Liver (tissue), 9 donors: ENCODE measurements around the gene DOCK2. TPM values are rescaled to one million over a fixed set of nuclear protein-coding genes. Genes with fewer than 3 reads are reported as not detected.

Source experiments
- DNase-seq: peaks from one replicate; pipeline ENCODE4 v3.0.0-alpha.2; 2017; ENCODE audit warnings: low spot score
- H3K27ac ChIP-seq, 2 donors: one replicate each; pipeline ENCODE4 v1.7.0; 2013; ENCODE audit warnings: inconsistent platforms in 2 of 2, low read length in 2 of 2, control low read depth in 1 of 2, low read depth in 1 of 2, mild to moderate bottlenecking in 1 of 2
- H3K27me3 ChIP-seq, 4 donors: one replicate each; pipeline versions ENCODE4 v1.6.1 to v1.7.0; 2013; ENCODE audit warnings: low read length in 3 of 4, inconsistent platforms in 1 of 4, mild to moderate bottlenecking in 1 of 4, moderate library complexity in 1 of 4; ENCODE audit not compliant: control insufficient read depth in 4 of 4, insufficient read depth in 4 of 4
- H3K36me3 ChIP-seq, 4 donors: one replicate each; pipeline versions ENCODE4 v1.6.1 to v1.7.0; 2013; ENCODE audit warnings: low read length in 3 of 4, mild to moderate bottlenecking in 3 of 4, low read depth in 1 of 4, moderate library complexity in 1 of 4; ENCODE audit not compliant: control insufficient read depth in 4 of 4, insufficient read depth in 3 of 4
- H3K4me1 ChIP-seq, 4 donors: one replicate each; pipeline versions ENCODE4 v1.6.1 to v1.7.0; 2013; ENCODE audit warnings: low read length in 3 of 4, mild to moderate bottlenecking in 3 of 4, moderate library complexity in 1 of 4; ENCODE audit not compliant: control insufficient read depth in 4 of 4, insufficient read depth in 4 of 4
- H3K4me3 ChIP-seq, 3 donors: one replicate each; pipeline versions ENCODE4 v1.6.1 to v1.7.0; 2013; ENCODE audit warnings: low read length in 3 of 3, control low read depth in 1 of 3, low read depth in 1 of 3, mild to moderate bottlenecking in 1 of 3
- H3K9ac ChIP-seq, 2 donors: one replicate each; pipeline ENCODE4 v1.7.0; 2013; ENCODE audit warnings: low read length in 2 of 2, mild to moderate bottlenecking in 2 of 2, moderate library complexity in 2 of 2, control low read depth in 1 of 2, low read depth in 1 of 2
- H3K9me3 ChIP-seq, 4 donors: one replicate each; pipeline versions ENCODE4 v1.6.1 to v1.7.0; 2013; ENCODE audit warnings: low read length in 3 of 4; ENCODE audit not compliant: control insufficient read depth in 4 of 4
- ATF3 ChIP-seq: IDR thresholded peaks from 2 replicates; pipeline ENCODE4 v1.6.1; 2016; ENCODE audit warnings: antibody characterized with exemption
- CTCF ChIP-seq: fragments of 150-350 bp; IDR thresholded peaks from 2 replicates; pipeline ENCODE4 v1.5.1; 2017; ENCODE audit warnings: improper control_type of control experiment, low read depth, low read length; ENCODE audit not compliant: missing input control
- EGR1 ChIP-seq, 2 donors: IDR thresholded peaks; 2 replicates each; pipeline ENCODE4 v1.6.1; 2016 to 2018; ENCODE audit warnings: antibody characterized with exemption in 2 of 2, low read depth in 2 of 2
- FOXA2 ChIP-seq: IDR thresholded peaks from 2 replicates; pipeline ENCODE4 v1.6.1; 2016; ENCODE audit warnings: antibody characterized with exemption
- GABPA ChIP-seq, 2 donors: IDR thresholded peaks in 1 of 2; conservative IDR thresholded peaks in 1 of 2; 2 replicates each; pipeline ENCODE4 v1.6.1; 2016; ENCODE audit warnings: antibody characterized with exemption in 2 of 2, mild to moderate bottlenecking in 1 of 2, moderate library complexity in 1 of 2
- HNF4A ChIP-seq, 2 donors: conservative IDR thresholded peaks; 2 replicates each; pipeline ENCODE4 v1.6.1; 2016; ENCODE audit warnings: antibody characterized with exemption in 2 of 2, mild to moderate bottlenecking in 2 of 2
- HNF4G ChIP-seq: IDR thresholded peaks from 2 replicates; pipeline ENCODE4 v1.6.1; 2016; ENCODE audit warnings: antibody characterized with exemption
- JUND ChIP-seq, 2 donors: IDR thresholded peaks; 2 replicates each; pipeline ENCODE4 v1.6.1; 2016; ENCODE audit warnings: antibody characterized with exemption in 2 of 2
- NR2F2 ChIP-seq: IDR thresholded peaks from 2 replicates; pipeline ENCODE4 v1.6.1; 2016; ENCODE audit warnings: antibody characterized with exemption
- RAD21 ChIP-seq, 2 donors: IDR thresholded peaks; 2 replicates each; pipeline ENCODE4 v1.6.1; 2016; ENCODE audit warnings: antibody characterized with exemption in 2 of 2, mild to moderate bottlenecking in 2 of 2
- REST ChIP-seq: IDR thresholded peaks from 2 replicates; pipeline ENCODE4 v1.6.1; 2016; ENCODE audit warnings: antibody characterized with exemption, mild to moderate bottlenecking
- RXRA ChIP-seq, 2 donors: IDR thresholded peaks; 2 replicates each; pipeline ENCODE4 v1.6.1; 2017 to 2018; ENCODE audit warnings: antibody characterized with exemption in 2 of 2, mild to moderate bottlenecking in 1 of 2
- SP1 ChIP-seq: IDR thresholded peaks from 2 replicates; pipeline ENCODE4 v1.6.1; 2018; ENCODE audit warnings: antibody characterized with exemption, mild to moderate bottlenecking
- TAF1 ChIP-seq: conservative IDR thresholded peaks from 2 replicates; pipeline ENCODE4 v1.6.1; 2016; ENCODE audit warnings: antibody characterized with exemption, mild to moderate bottlenecking
- YY1 ChIP-seq: IDR thresholded peaks from 2 replicates; pipeline ENCODE4 v1.6.1; 2016; ENCODE audit warnings: antibody characterized with exemption, mild to moderate bottlenecking
- ZBTB33 ChIP-seq: IDR thresholded peaks from 2 replicates; pipeline ENCODE4 v1.6.1; 2016; ENCODE audit warnings: antibody characterized with exemption
- WGBS: extraction: QIAGEN DNeasy Blood & Tissue Kit; methylation state at CpG from one replicate; pipeline ENCODE4 v1.1.7; 2013; 5-methylcytosine and 5-hydroxymethylcytosine counted together
- polyA plus RNA-seq, 2 donors: library from polyadenylated mRNA; stranded (reverse) in 1 of 2; unstranded in 1 of 2; fragments of 200-250 nt in 1 of 2; fragments of >200 nt in 1 of 2; fragmentation: Nextera tagmentation in 1 of 2; extraction: Ambion mirVana in 1 of 2; gene quantifications; one replicate each; pipeline versions ENCODE4 v1.2.1 to v1.2.3, GENCODE V29; 2013 to 2015
- total RNA-seq, 2 donors: library from RNA; depleted of rRNA; stranded (reverse); fragments of >200 nt; gene quantifications; one replicate each; pipeline ENCODE4 v1.2.3, GENCODE V29; 2014
- donor health status: healthy.
- donor health status: healthy.
- donor health status: healthy.
- donor health status: healthy.
- donor health status: healthy.

Gene DOCK2
- total and polyA plus RNA-seq, 4 donors: 2.3 to 26.6 (median 8.2) TPM

- no peak for TF ChIP-seq NR2F2
- TF ChIP-seq RAD21 (IDR thresholded peaks at IDR 0.05): no peak
- no peak for TF ChIP-seq HNF4G
Observed at GRCh38 chr5:169648725-169649310, 11.7 kb downstream of the DOCK2 start (continued).

GRCh38 chr5:169649486-169649885 is 12.4 kb downstream of the DOCK2 start:
- Histone ChIP-seq H3K27me3 (no peaks in the 10 kb centered on the region), H3K27ac (no peak overlapping the region), H3K4me1 (peaks cover 0 to 5% (median 0%) of the 10 kb centered on the region in 4 donors), H3K36me3 (no peaks in the 10 kb centered on the region), H3K9ac (no peak overlapping the region), H3K9me3 (no peaks in the 10 kb centered on the region), H3K4me3 (no peak overlapping the region)
- TF ChIP-seq REST (no peak), CTCF (no peak), HNF4A (conservative IDR thresholded peaks at IDR 0.05) (no peak)
- DNase-seq: no peak
- WGBS: 60% methylated on average over 7 of the region's 7 CpGs

GRCh38 chr5:169650701-169651331 is 13.7 kb downstream of the DOCK2 start:
- no peak for DNase-seq
- Histone ChIP-seq H3K4me3 (no peak overlapping the region), H3K9me3 (no peaks in the 10 kb centered on the region), H3K9ac (no peak overlapping the region), H3K27me3 (no peaks in the 10 kb centered on the region), H3K27ac (no peak overlapping the region), H3K36me3 (no peaks in the 10 kb centered on the region), H3K4me1 (peaks cover 0 to 5% (median 0%) of the 10 kb centered on the region in 4 donors)
- 75% methylated on average over 5 of the region's 5 CpGs for WGBS
- no peak for TF ChIP-seq RXRA (IDR thresholded peaks at IDR 0.05)
- no peak for TF ChIP-seq SP1
- no peak for TF ChIP-seq FOXA2
- no peak for TF ChIP-seq JUND (IDR thresholded peaks at IDR 0.05)
- no peak for TF ChIP-seq ATF3
- no peak for TF ChIP-seq GABPA (IDR thresholded peaks at IDR 0.05 in 1 of 2, conservative IDR thresholded peaks at IDR 0.05 in 1 of 2)
- no peak for TF ChIP-seq CTCF
- no peak for TF ChIP-seq TAF1
- no peak for TF ChIP-seq HNF4A (conservative IDR thresholded peaks at IDR 0.05)
- TF ChIP-seq HNF4G: no peak
- no peak for TF ChIP-seq ZBTB33
- TF ChIP-seq RAD21 (IDR thresholded peaks at IDR 0.05): no peak
- TF ChIP-seq EGR1 (IDR thresholded peaks at IDR 0.05; ENCODE audit: low read depth in 2 of 2): no peak
- TF ChIP-seq YY1: no peak
- no peak for TF ChIP-seq NR2F2
